Right atrium auricular region (tissue), 2 donors: ENCODE measurements around the gene AATK. TPM values are rescaled to one million over a fixed set of nuclear protein-coding genes. Genes with fewer than 3 reads are reported as not detected.

Source experiments
- DNase-seq: peaks from one replicate; pipeline ENCODE4 v3.0.0-alpha.2; 2019; ENCODE audit warnings: low spot score
- H3K27ac ChIP-seq, 2 donors: fragments of 200-600 bp; sonication (generic); 1 replicate in 1 of 2; 2 replicates in 1 of 2; pipeline ENCODE4 v1.5.1; 2016 to 2019
- H3K27me3 ChIP-seq, 2 donors: fragments of 200-600 bp; sonication (generic); one replicate each; pipeline versions ENCODE4 v1.5.1 to v1.6.0; 2017 to 2019
- H3K36me3 ChIP-seq: fragments of 200-600 bp; sonication (generic); one replicate; pipeline ENCODE4 v1.5.1; 2016
- H3K4me1 ChIP-seq, 2 donors: fragments of 200-600 bp; sonication (generic); one replicate each; pipeline versions ENCODE4 v1.5.1 to v1.6.0; 2017 to 2019
- H3K4me3 ChIP-seq, 2 donors: fragments of 200-600 bp; sonication (generic); 1 replicate in 1 of 2; 2 replicates in 1 of 2; pipeline ENCODE4 v1.5.1; 2017 to 2019; ENCODE audit warnings: mild to moderate bottlenecking in 1 of 2, moderate library complexity in 1 of 2
- H3K9me3 ChIP-seq, 2 donors: fragments of 200-600 bp; sonication (generic); one replicate each; pipeline ENCODE4 v1.5.1; 2019
- total RNA-seq, 2 donors: library from RNA; depleted of rRNA; stranded (reverse); fragments of >200 nt; gene quantifications; one replicate each; pipeline ENCODE4 v1.1.0, GENCODE V29; 2016
- TF ChIP-seq, protein P1 (sequence below), 2 donors: fragments of 200-600 bp; sonication (generic); IDR thresholded peaks; one replicate each; pipeline ENCODE4 v1.5.1; 2019; ENCODE audit warnings: antibody characterized with exemption in 2 of 2

AATK gene
- total RNA-seq, 2 donors from 2014 or later: 5.4 to 6.5 TPM

DNA sequence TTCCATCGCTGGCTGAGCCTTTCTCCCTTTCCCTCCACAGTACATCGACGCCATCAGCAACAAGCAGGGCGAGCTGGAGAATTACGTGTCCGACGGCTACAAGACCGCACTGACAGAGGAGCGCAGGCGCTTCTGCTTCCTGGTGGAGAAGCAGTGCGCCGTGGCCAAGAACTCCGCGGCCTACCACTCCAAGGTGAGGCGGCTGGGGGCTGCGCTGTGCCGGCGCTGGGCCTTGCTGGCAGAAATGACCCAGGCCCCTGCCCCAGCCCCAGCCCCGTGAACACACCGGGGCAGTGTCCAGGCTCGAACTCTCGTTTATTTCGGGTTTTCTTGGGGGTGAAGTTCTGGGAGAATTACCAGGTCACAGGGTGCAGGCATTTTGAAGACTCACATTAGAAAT is 66.1 kb downstream of the AATK start:
- H3K27ac ChIP-seq: no peak overlapping the region
- no peak overlapping the region for H3K4me3 ChIP-seq
- H3K9me3 ChIP-seq: no peaks in the 10 kb centered on the region
- peaks cover 33% of the 10 kb centered on the region for H3K36me3 ChIP-seq
- peaks cover 0 to 41% of the 10 kb centered on the region in 2 donors for H3K4me1 ChIP-seq
- no peak for DNase-seq
- TF ChIP-seq, protein P1, sequence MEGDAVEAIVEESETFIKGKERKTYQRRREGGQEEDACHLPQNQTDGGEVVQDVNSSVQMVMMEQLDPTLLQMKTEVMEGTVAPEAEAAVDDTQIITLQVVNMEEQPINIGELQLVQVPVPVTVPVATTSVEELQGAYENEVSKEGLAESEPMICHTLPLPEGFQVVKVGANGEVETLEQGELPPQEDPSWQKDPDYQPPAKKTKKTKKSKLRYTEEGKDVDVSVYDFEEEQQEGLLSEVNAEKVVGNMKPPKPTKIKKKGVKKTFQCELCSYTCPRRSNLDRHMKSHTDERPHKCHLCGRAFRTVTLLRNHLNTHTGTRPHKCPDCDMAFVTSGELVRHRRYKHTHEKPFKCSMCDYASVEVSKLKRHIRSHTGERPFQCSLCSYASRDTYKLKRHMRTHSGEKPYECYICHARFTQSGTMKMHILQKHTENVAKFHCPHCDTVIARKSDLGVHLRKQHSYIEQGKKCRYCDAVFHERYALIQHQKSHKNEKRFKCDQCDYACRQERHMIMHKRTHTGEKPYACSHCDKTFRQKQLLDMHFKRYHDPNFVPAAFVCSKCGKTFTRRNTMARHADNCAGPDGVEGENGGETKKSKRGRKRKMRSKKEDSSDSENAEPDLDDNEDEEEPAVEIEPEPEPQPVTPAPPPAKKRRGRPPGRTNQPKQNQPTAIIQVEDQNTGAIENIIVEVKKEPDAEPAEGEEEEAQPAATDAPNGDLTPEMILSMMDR (IDR thresholded peaks at IDR 0.05): no peak
- H3K27me3 ChIP-seq: no peaks in the 10 kb centered on the region

DNA sequence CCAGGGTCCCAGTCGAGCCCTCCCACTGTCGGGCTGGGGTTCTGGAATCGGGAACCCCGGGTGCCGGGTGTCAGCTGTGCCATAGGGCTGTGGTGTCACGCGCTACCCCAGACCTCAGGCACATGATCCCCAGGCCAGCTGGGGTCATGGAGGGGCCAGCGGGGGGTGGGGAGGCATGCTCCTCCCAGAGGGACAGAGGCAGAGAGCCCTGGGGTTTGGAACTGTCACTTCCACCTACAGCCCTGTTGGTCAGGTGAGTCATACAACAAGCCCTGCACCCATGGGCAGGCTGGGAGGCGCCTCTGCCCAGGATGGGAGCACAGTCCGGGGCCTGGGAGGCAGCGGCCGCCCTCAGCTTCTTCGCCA is 68.1 kb downstream of the AATK start:
- TF ChIP-seq, protein P1 (IDR thresholded peaks at IDR 0.05): no peak
- Histone ChIP-seq H3K9me3 (no peaks in the 10 kb centered on the region), H3K4me3 (no peak overlapping the region), H3K27ac (peak overlapping the region in 1 of 2 donors; percentile 66), H3K4me1 (peaks cover 0 to 49% of the 10 kb centered on the region in 2 donors), H3K27me3 (no peaks in the 10 kb centered on the region), H3K36me3 (peaks cover 14% of the 10 kb centered on the region)
- DNase-seq: no peak

DNA sequence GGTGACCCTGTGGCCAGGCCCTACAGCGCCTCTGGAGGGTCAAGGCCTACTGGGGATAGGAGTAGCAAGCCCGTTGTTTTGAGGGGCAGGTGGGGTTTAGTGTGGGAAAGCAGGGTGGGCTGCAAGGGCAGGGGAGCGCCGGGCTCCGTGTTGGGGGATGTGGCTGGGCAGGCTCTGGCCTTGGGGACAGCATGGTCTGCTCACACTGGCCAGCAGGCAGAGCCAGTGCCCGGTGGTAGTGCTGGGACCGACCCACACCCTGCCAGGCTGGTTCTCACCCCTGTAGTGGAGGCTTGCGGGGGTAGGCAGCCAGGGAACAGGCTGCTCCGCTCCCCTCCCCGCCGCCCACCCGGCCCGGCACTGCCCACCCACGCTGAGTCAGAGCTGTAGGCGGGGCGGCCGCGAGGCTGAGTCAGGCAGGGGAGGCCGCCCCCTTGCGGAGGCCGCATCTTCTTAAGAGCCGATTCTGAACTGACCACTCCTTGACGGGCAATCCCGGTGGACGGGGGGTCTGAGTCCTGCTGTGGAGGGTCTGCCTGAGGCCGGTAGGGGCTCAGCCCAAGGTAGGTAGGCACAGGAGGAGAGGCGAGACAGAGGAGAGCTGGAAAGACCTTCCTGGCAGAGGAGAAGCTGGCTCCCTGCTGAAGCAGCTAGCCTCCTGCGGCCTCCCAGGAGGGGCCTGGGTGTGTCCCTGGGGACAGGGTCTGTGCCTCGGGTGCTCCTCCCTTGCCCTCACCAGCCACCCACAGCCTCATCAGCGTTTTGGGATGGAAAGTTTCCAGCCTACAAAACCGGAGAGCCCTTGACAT is 68.7 kb downstream of the AATK start:
- peak overlapping the region in 1 of 2 donors; percentile 19 for H3K4me3 ChIP-seq
- DNase-seq: peak; percentile 89
- peaks cover 0 to 49% of the 10 kb centered on the region in 2 donors for H3K4me1 ChIP-seq
- no peaks in the 10 kb centered on the region for H3K9me3 ChIP-seq
- TF ChIP-seq, protein P1 (IDR thresholded peaks at IDR 0.05): peak; percentile 75 to 85
- peaks cover 14% of the 10 kb centered on the region for H3K36me3 ChIP-seq
- H3K27ac ChIP-seq: peak overlapping the region in 1 of 2 donors; percentile 66
- no peaks in the 10 kb centered on the region for H3K27me3 ChIP-seq

DNA sequence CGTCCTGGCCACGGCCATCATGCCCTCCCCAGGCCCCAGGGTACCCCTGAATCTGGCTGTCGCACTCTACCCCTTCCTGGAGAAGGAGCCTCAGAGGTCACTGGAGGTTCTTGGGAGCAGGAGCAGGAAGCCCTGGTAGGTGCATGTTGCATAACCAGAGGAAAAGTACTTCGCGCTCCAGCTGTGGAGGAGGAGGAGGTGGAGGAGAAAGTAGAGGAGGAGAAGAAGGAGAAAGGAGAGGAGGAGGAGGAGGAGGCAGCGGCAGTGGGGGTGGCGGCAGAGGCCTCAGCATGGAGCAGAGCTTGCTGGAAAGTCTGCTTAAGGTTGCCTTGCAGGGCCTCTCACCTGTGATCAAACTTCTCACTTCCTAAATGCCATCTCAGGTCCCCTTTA is 69.3 kb downstream of the AATK start:
- Histone ChIP-seq H3K4me3 (no peak overlapping the region), H3K36me3 (peaks cover 14% of the 10 kb centered on the region), H3K27ac (peak overlapping the region in 1 of 2 donors; percentile 66), H3K4me1 (peaks cover 0 to 45% of the 10 kb centered on the region in 2 donors), H3K9me3 (no peaks in the 10 kb centered on the region), H3K27me3 (no peaks in the 10 kb centered on the region)
- no peak for DNase-seq
- TF ChIP-seq, protein P1 (IDR thresholded peaks at IDR 0.05): no peak

DNA sequence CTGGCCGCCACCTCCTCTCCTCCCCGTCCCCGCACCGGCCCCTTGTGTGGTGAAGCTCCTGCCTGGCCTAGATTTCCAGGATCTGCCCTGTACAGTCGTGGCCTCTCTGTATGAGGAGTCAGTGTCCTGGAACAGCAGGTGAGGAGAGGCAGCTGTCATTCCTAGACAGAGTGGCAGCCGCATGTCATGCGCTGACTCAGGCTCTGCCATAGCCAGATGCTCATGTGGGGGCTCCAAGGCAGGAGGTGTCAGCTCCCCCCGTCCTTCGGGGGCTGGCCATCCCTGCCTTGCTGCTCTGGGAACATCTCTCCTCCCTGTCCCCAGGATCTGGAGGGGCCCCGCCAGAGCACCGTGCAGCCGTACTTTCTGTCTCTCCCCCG is 70.6 kb downstream of the AATK start:
- Histone ChIP-seq H3K27ac (peak overlapping the region; percentile 52 to 57), H3K9me3 (no peaks in the 10 kb centered on the region), H3K36me3 (peaks cover 5% of the 10 kb centered on the region), H3K4me1 (peaks cover 0 to 46% of the 10 kb centered on the region in 2 donors), H3K27me3 (no peaks in the 10 kb centered on the region), H3K4me3 (no peak overlapping the region)
- TF ChIP-seq, protein P1 (IDR thresholded peaks at IDR 0.05): no peak
- no peak for DNase-seq
